OCI-LY7 (cell line): ENCODE data around the gene EXOC6B. TPM values are rescaled to one million over a fixed set of nuclear protein-coding genes. Genes with fewer than 3 reads are reported as not detected.

Experiments used
- BruUV-seq: library from RNA; stranded (reverse); fragments of 400-500 nt; replicated peaks from 2 replicates; lab custom pipeline; 2021; lab: Mats Ljungman, UMichigan
- CTCF ChIA-PET: fragments of 300-600 bp; sonication (Branson Sonifier 250); formaldehyde crosslinking; loops from one replicate; lab custom pipeline; 2022; ENCODE audit warnings: antibody characterized with exemption; ENCODE audit not compliant: unreplicated experiment; lab: Charles Lee
- POLR2A ChIA-PET: fragments of 300-600 bp; sonication (Branson Sonifier 250); formaldehyde crosslinking; loops from one replicate; lab custom pipeline; 2022; ENCODE audit warnings: antibody characterized with exemption; lab: Charles Lee
- DNase-seq: peaks from one replicate; pipeline ENCODE4 v3.0.0-alpha.2; 2015; ENCODE audit warnings: low spot score
- H2AFZ ChIP-seq: fragments of 200-600 bp; sonication (generic), shearing (Covaris generic); 2 replicates; pipeline ENCODE4 v1.6.1; 2014; ENCODE audit warnings: mild to moderate bottlenecking, antibody characterized with exemption, low read length, moderate library complexity
- H3K27ac ChIP-seq: fragments of 200-600 bp; sonication (generic); 2 replicates; pipeline ENCODE4 v1.5.1; 2014; ENCODE audit warnings: mixed run types, low read depth, mild to moderate bottlenecking, moderate library complexity, low read length, inconsistent platforms; ENCODE audit not compliant: poor library complexity, severe bottlenecking
- H3K36me3 ChIP-seq: fragments of 200-600 bp; sonication (generic); 2 replicates; pipeline ENCODE4 v1.6.1; 2014; ENCODE audit warnings: mild to moderate bottlenecking, antibody characterized with exemption, low read length, moderate library complexity, mixed read lengths; ENCODE audit not compliant: insufficient read depth
- H3K4me1 ChIP-seq: fragments of 200-600 bp; sonication (generic); 2 replicates; pipeline ENCODE4 v1.5.1; 2014; ENCODE audit warnings: mild to moderate bottlenecking, low read length; ENCODE audit not compliant: insufficient read depth, poor library complexity, severe bottlenecking
- H3K4me2 ChIP-seq: fragments of 200-600 bp; sonication (generic); 2 replicates; pipeline ENCODE4 v1.6.1; 2014; ENCODE audit warnings: mild to moderate bottlenecking, low read length
- H3K4me3 ChIP-seq: fragments of 200-600 bp; sonication (generic); 2 replicates; pipeline ENCODE4 v1.5.1; 2014; ENCODE audit warnings: mild to moderate bottlenecking, low read depth, low read length; ENCODE audit not compliant: poor library complexity, severe bottlenecking
- H3K79me2 ChIP-seq: fragments of 200-600 bp; sonication (generic); 2 replicates; pipeline ENCODE4 v1.6.1; 2016; ENCODE audit warnings: low read depth, mild to moderate bottlenecking, low read length, moderate library complexity, mixed read lengths; ENCODE audit not compliant: insufficient read depth
- H3K9me2 ChIP-seq: fragments of 200-600 bp; sonication (generic); 2 replicates; pipeline ENCODE4 v1.6.1; 2016; ENCODE audit warnings: mild to moderate bottlenecking, low read length, mixed read lengths; ENCODE audit not compliant: insufficient read depth
- H3K9me3 ChIP-seq: fragments of 200-600 bp; sonication (generic); 2 replicates; pipeline ENCODE4 v1.6.1; 2014; ENCODE audit warnings: mild to moderate bottlenecking, mixed run types, low read length, mixed read lengths
- H4K20me1 ChIP-seq: fragments of 200-600 bp; sonication (generic); 2 replicates; pipeline ENCODE4 v1.6.1; 2014; ENCODE audit warnings: mild to moderate bottlenecking, antibody characterized with exemption, low read length, moderate library complexity, mixed read lengths; ENCODE audit not compliant: insufficient read depth
- EZH2phosphoT487 ChIP-seq: fragments of 200-600 bp; sonication (generic); IDR thresholded peaks from 2 replicates; pipeline ENCODE4 v1.6.1; 2018; ENCODE audit warnings: low read depth, borderline replicate concordance, mild to moderate bottlenecking, mixed run types, antibody characterized with exemption, low read length, moderate library complexity, mixed read lengths
- intact Hi-C: fragments of 100-400 bp; cut with micrococcal nuclease; formaldehyde crosslinking; loops from one replicate; pipeline ENCODE4 v1.10.0; 2022; ENCODE audit not compliant: unreplicated experiment
- total RNA-seq, 2 experiments: library from RNA; depleted of rRNA in 1 of 2; stranded (reverse); fragments of >200 nt in 1 of 2; shearing (Covaris generic) in 1 of 2; gene quantifications; 2 replicates each; pipeline ENCODE4 v1.2.3, GENCODE V29; 2014 to 2022
- TF ChIP-seq, protein P1 (sequence below): fragments of 200-600 bp; sonication (generic); conservative IDR thresholded peaks from 2 replicates; pipeline ENCODE4 v1.5.1; 2014; ENCODE audit warnings: mild to moderate bottlenecking, antibody characterized with exemption, low read length, moderate library complexity, mixed read lengths

Gene EXOC6B
- total RNA-seq, 2 experiments from 2014 or later = 5.1 TPM; not detected in 1

- DNase-seq = no peak
- Histone ChIP-seq H2AFZ (no peak overlapping the region), H3K9me2 (no peaks in the 10 kb centered on the region), H3K27ac (no peak overlapping the region), H4K20me1 (no peaks in the 10 kb centered on the region), H3K36me3 (no peaks in the 10 kb centered on the region), H3K79me2 (no peaks in the 10 kb centered on the region), H3K4me3 (no peak overlapping the region), H3K9me3 (no peaks in the 10 kb centered on the region), H3K4me1 (no peaks in the 10 kb centered on the region), H3K4me2 (no peak overlapping the region)
- ChIA-PET POLR2A (no interaction called here), CTCF (no interaction called here)
- TF ChIP-seq, protein P1, sequence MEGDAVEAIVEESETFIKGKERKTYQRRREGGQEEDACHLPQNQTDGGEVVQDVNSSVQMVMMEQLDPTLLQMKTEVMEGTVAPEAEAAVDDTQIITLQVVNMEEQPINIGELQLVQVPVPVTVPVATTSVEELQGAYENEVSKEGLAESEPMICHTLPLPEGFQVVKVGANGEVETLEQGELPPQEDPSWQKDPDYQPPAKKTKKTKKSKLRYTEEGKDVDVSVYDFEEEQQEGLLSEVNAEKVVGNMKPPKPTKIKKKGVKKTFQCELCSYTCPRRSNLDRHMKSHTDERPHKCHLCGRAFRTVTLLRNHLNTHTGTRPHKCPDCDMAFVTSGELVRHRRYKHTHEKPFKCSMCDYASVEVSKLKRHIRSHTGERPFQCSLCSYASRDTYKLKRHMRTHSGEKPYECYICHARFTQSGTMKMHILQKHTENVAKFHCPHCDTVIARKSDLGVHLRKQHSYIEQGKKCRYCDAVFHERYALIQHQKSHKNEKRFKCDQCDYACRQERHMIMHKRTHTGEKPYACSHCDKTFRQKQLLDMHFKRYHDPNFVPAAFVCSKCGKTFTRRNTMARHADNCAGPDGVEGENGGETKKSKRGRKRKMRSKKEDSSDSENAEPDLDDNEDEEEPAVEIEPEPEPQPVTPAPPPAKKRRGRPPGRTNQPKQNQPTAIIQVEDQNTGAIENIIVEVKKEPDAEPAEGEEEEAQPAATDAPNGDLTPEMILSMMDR = no peak
- no peak for TF ChIP-seq EZH2phosphoT487
- no TSS peak for BruUV-seq
- intact Hi-C loops = no loop called here
Observed at GRCh38 chr2:72793798-72794440, 31.9 kb downstream of the EXOC6B start.

GRCh38 chr2:72789241-72789640 lies 36.6 kb downstream of the EXOC6B start:
- Histone ChIP-seq H3K4me2 (no peak overlapping the region), H4K20me1 (no peaks in the 10 kb centered on the region), H3K9me3 (no peaks in the 10 kb centered on the region), H3K27ac (no peak overlapping the region), H2AFZ (no peak overlapping the region), H3K36me3 (no peaks in the 10 kb centered on the region), H3K9me2 (no peaks in the 10 kb centered on the region), H3K4me1 (no peaks in the 10 kb centered on the region), H3K79me2 (no peaks in the 10 kb centered on the region), H3K4me3 (no peak overlapping the region)
- no TSS peak for BruUV-seq
- ChIA-PET CTCF (no interaction called here), POLR2A (no interaction called here)
- DNase-seq = no peak
- intact Hi-C loops = no loop called here
- TF ChIP-seq EZH2phosphoT487 = no peak
- TF ChIP-seq, protein P1 = no peak

DNA sequence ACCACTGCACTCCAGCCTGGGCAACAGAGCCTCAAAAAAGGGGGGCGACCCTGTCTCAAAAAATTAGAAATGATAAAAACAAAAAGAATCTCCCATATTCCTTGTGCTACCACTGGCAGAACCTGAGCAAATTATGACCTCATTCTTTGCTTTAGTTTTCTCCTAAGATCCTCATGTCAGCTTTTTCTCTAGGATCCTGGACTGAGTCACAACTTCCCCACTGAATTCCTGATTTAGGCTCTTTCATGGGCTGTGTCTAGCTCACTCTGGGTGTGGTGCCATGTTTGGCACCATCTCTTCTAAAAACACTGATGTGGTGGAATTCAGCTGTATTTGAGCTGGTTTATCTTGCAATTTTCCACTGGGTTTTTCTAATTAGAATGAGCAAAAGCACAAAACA lies 37.1 kb downstream of the EXOC6B start:
- ChIA-PET POLR2A (no interaction called here), CTCF (no interaction called here)
- no peak for TF ChIP-seq EZH2phosphoT487
- TF ChIP-seq, protein P1 = no peak
- no peaks in the 10 kb centered on the region for H3K9me3 ChIP-seq
- no peaks in the 10 kb centered on the region for H3K9me2 ChIP-seq
- intact Hi-C loops = no loop called here
- no TSS peak for BruUV-seq
- no peaks in the 10 kb centered on the region for H4K20me1 ChIP-seq
- H3K27ac ChIP-seq = no peak overlapping the region
- no peak for DNase-seq
- no peaks in the 10 kb centered on the region for H3K36me3 ChIP-seq
- no peaks in the 10 kb centered on the region for H3K4me1 ChIP-seq
- no peaks in the 10 kb centered on the region for H3K79me2 ChIP-seq
- H3K4me2 ChIP-seq = no peak overlapping the region
- no peak overlapping the region for H2AFZ ChIP-seq
- no peak overlapping the region for H3K4me3 ChIP-seq
